EL (cell line): ENCODE measurements around the gene XIRP2.
"Not testable (repeated sequence)": the region's sequence is repeated elsewhere in the genome, so short reads cannot be mapped to it uniquely, and the experiment has no call there.

Experiments
- DNase-seq: peaks from one replicate; pipeline ENCODE4 v3.0.0-alpha.2; 2016

XIRP2 gene

DNA sequence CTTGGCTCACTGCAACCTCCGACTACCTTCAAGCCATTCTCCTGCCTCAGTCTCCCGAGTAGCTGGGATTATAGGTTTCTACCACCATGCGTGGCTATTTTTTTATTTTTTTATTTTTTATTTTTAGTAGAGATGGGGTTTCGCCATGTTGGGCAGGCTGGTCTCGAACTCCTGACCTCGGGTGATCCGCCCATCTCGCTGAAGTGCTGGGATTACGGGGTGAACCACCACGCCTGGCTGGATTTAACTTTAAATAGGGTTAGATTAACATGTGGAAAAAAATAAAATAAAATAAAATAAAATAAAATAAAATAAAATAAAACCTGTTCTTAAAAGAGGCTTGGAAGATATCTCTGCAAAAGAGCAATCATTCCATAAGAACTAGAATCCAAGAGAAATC, 170.9 kb downstream of the XIRP2 start:
- no peak for DNase-seq

DNA sequence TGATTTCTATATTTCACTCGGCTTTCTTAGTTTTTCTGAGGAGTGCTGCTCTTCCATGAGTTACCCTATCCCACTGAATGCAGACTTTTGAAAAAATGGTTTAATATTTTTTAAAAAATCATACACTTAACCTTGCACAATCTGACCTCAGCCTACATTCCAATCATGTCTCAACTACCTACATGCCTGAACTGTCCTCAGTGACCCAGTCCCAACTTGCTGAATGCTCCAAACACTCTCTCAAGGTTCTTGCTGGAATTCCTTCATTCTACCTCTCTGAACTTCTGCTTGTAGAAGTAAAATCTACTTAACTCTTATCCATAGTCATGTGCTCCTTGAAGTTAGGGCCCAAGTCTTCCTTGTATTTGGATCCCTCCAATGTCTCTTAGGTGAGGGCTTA, 181.6 kb downstream of the XIRP2 start:
- DNase-seq = no peak

DNA sequence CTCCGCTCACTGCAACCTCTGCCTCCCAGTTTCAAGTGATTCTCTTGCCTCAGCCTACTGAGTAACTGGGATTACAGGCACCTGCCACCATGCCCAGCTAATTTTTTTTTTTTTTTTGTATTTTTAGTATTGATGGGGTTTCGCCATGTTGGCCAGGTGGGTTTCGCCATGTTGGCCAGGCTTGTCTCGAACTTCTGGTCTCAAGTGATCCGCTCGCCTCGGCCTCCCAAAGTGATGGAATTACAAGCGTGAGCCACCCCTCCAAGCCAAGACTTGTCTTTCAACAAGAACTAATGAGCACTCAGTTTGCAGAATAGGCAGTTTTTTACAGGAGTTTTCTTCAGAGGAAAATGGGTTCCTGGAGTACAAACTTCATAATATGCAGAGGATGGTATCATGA, 187.4 kb downstream of the XIRP2 start:
- not testable (repeated sequence) for DNase-seq

DNA sequence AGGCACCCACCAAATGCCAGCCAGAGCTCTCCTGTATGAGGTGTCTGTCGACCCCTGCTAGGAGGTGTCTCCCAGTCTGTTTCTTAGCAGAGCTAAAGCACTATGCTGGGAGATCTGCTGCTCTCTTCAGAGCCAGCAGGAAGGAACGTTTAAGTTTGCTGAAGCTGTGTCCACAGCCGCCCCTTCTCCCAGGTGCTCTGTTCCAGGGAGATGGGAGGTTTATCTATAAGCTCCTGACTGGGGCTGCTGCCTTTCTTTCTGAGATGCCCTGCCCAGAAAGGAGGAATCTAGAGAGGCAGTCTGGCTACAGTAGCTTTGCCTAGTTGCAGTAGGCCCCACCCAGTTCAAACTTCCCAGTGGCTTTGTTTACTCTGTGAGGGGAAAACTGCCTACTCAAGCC, 210.7 kb downstream of the XIRP2 start:
- DNase-seq = not testable (repeated sequence)

DNA sequence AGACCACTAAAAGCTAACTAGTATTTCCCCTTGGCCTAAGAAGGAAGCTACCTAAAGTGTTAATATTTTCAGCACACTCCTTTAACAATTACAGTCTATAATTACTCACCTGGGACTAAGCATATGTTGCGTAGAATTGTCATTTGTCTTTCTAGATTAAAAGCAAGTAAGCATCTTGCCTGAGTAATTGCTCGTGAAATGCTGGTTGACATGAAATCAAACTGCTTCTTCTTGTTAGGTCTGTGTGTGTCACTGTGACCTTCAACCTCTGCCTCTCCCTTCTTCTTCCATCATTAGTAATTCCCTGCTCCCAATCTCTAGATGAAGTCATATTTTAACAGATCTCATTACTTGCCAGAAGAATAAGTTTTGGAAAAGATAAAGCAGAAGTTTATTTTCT, 212.2 kb downstream of the XIRP2 start:
- no peak for DNase-seq

DNA sequence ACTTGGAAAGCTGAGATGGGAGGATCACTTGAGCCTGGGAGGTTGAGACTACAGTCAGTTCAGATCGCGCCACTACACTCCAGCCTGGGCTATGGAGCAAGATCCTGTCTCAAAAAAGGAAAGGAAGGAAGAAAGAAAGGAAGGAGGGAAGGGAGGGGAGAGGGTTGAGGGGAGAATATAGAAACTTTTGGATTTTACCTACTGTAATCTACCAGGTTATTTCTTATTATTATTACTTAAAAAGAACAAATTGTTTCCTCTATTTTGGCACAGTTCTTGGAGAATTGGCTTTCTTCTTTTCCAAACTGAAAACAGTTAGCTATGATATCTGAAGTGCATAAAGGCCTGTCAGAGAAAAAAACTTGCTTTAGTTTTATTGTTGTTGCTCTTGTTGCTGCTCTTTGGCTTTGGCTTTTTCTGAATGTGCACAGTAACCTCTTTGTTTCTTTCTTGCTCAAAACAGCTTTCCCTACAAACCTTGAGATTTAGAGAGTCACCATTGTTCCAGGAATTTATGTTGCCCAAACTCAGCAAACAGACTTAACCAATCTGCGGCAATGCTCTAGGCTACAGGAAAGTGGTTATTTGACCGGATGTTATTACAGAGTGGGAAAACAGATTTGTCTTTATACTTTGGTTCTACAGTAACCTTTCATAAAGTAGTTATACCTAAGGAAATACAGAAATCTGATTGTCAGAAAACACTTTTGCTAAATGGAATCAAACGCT, 214.9 kb downstream of the XIRP2 start:
- no peak for DNase-seq

DNA sequence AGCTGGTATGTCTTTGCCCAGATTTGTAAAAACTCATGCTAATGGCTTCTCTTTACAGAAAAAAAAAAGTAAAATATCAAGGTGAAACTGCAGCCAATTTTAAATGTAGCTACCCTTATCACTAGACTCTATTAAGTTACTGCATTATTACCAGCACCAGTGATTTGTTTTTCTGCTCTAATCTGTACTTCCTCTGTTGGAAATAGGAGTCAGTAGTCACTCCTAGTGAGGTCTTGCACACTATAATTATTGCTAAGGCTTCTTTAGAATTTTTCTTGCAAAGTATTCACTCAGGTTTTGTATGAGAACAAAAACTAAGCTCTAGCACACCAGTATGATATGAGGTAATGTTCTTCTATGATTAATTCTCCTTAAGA, 215.5 kb downstream of the XIRP2 start:
- no peak for DNase-seq

DNA sequence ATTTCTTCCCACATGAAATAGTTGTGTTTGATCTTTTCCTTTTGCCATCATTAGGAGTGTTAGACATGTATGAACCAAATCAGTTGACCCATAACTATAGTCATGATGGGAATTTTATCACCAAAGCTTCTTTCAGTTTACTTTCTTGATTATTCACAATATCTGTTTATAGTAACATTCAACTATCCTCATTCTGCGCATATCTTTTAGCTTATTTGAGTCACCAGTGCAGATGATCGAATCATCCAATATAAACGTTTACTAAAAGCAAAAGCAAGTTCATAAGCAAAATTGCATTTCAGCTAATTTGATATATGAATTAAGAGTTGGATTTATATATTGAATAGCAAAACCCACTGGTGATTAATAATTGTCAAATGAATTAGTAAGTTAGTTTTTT, 216.4 kb downstream of the XIRP2 start:
- DNase-seq = no peak

DNA sequence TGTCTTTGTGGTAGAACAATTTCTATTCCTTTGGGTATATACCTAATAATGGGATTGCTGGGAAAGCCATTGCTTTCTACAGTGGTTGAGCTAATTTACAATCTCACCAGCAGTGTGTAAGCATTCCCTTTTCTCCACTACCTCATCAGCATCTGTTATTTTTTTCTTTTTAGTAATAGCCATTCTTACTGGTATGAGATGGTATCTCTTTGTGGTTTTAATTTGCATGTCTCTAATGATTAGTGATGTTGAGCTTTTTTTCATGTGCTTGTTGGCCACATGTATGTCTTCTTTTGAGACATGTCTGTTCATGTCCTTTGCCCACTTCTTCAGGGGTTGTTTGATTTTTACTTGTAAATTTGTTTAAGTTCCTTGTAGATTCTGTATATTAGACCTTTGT, 221.4 kb downstream of the XIRP2 start:
- DNase-seq = not testable (repeated sequence)

DNA sequence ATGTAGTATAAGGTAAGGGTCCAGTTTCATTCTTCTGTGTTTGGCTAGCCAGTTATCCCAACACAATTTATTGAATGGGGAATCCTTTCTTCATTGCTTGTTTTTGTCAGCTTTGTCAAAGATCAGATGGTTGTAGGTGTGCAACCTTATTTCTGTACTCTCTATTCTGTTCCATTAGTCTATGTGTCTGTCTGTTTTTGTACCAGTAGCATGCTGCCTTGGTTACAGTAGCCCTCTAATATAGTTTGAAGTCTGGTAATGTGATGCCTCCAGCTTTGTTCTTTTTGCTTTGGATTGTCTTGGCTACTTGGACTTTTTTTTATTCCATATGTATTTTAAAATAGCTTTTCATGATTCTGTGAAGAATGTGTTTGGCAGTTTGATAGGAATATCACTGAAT, 222.1 kb downstream of the XIRP2 start:
- DNase-seq = no peak

DNA sequence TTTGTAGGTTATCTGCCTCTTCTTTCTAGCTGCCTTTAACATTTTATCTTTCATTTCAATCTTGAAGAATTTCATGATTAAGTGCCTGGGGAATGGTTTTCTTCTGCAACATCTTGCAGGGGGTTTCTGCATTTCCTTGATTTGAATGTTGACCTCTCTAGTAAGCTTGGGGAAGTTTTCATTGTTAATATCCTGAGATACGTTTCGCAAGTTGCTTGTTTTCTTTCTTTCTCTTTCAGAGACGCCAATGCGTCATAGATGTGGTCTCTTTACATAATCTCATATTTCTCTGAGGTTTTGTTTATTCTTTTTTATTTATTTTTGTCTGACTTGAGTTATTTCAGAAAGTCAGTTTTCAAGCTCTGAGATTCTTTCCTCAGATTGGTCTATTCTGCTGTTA, 225.7 kb downstream of the XIRP2 start:
- no peak for DNase-seq

DNA sequence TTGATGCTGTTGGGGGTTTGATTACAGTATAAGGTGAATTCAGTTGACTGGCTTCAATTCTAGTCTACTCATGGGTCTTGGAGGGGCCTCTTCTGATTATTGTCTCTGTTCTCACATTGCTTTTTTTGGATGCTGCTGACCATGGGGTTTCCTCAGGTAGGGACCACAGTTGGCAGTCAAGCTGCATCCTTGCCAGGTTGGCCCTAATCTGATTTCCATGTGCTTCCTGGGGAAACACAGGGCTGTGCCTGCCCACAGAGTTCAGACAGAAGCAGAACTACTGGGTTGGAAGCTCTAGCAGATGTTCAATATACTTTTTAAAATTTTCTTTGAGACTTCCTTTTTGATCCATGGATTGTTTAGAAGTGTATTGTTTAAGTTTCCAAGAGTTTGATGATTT, 227.3 kb downstream of the XIRP2 start:
- DNase-seq = no peak

DNA sequence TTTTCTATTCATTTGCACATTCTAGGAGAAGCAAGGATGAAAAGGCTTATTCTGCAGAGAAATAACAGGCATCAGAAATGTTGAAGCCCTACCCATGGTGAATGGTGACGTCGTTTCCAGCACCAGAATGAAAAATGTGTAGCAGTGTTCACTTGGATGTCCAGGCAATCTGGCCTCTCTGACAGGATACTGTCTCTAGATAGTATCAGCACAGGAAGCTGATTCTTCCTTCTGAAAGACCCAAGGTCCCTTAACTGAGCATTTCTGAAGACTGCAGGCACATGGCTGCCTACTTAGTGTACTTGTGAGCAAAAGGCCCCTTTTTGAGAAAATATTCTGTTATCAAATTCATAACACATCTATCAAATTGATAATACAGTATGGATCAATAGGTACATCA, 234.1 kb downstream of the XIRP2 start:
- DNase-seq = no peak

DNA sequence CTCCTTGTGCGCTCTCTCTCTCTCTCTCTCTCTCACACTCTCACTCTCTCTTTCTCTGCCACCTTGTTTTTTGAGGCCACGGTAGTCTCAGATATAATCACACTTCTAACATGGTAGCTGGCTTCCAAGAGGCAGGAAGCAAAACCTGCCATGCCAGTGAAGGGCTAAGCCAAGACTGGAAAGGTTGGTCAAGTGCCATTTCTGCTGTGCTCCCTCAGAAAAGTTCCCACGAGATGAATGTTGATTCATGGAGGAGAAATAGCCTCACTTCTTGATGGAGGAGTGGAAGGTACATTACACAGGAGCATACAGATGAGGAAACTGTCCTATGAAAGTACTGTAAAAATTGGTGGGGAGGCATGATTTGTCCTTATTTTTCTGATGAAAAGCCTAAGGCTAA, 237.9 kb downstream of the XIRP2 start:
- no peak for DNase-seq

DNA sequence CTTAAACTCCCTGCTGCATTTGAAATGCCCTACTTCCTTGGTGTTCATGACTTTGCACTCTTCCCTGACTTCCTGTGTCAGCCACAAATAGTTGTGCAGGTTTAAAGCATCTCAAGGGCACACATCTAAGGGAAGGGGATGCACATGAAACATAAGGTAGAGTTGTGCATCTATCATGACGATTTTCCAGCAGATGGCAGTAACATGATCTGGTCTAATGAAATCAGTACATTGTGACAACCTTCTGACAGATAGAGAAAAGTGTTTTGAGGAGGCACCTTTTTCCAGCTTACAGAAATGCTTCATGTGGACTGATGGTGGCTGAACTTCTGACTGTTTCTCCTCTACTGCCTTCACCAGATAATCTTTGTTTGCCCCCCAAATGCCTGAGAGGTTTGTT, 238.9 kb downstream of the XIRP2 start:
- DNase-seq = peak; percentile 42

DNA sequence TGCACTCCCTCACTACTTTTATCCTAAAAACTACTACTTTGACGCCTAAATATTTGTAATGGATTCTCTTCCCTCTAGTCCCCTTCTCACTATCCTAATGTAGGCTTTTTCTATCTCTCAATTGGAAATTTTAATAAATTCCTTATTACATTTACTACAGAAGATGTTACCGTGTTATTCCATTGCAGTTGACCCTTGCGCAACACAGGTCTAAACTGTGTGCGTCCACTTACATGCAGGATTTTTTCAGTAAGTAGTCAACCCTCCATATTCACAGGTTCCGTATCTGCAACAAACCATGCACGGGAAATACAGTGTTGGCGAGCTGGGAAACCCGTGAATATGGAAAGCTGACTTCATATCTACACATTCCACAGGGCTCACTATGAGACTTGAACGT, 239.8 kb downstream of the XIRP2 start:
- DNase-seq = no peak

DNA sequence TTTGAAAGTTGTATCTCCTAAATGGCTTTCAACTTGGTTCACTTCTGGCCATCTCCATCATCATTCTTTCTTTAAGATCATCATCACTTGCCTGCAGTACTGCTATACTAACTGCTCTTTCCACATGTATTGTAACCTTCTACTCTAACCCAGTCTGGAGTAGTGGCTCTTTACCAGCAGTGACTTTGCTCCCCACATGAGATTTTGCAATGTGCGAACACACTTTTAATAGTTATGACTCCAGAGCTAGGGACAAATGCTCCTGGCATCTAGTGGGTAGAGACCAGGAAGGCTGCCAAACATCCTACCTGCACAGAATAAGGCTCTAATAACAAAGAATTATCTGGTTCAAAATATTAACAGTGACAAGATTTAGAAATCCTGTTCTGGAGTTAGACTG, 243.8 kb downstream of the XIRP2 start:
- DNase-seq = no peak

DNA sequence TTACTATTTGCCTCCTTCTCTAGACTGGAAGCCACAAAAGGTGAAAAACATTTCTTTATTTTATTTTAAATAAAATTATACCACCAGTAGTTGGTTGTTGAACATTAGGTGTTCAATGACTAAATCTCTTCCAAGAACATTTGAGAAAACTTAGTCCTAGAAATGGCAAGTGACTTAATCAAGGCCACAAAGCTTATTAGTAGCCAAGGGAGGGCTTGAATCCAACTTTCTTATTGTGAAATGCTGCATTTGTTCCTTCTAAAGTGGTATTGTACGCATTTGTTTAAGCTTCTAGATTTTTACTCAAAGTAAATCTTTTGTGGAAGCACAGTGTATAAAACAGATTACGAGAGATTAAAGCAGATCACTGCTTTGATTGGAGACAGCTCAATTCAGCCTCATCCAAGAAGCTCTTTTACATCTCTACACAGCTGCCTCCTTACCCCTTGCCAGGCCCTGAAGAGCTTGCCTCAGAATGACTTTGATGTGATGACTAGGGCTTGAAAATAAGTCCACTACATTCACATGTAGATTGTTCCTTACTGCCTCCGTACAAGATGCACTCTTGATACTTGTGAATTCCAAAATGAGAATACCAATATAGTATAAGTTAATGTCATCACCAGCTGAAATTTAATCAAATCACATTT, 244.8 kb downstream of the XIRP2 start:
- DNase-seq = no peak

DNA sequence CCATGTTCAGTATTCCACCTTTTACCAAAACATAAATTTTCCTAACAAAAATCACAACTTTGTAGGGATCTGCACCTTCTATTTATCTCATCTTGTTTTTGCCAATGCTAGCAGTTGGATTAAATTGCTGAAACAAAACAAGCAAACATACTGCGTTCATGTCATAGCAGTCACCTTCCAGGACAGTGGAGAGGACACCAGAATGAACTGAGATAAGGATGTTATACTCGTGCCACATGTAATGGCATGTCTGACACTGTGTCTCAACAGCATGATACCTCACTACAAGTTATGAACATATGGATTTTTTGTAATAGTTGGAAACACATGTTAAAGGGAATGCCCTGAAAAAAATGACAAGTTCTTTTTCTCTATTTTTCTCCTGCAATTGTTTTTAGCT, 245.3 kb downstream of the XIRP2 start:
- DNase-seq = no peak

DNA sequence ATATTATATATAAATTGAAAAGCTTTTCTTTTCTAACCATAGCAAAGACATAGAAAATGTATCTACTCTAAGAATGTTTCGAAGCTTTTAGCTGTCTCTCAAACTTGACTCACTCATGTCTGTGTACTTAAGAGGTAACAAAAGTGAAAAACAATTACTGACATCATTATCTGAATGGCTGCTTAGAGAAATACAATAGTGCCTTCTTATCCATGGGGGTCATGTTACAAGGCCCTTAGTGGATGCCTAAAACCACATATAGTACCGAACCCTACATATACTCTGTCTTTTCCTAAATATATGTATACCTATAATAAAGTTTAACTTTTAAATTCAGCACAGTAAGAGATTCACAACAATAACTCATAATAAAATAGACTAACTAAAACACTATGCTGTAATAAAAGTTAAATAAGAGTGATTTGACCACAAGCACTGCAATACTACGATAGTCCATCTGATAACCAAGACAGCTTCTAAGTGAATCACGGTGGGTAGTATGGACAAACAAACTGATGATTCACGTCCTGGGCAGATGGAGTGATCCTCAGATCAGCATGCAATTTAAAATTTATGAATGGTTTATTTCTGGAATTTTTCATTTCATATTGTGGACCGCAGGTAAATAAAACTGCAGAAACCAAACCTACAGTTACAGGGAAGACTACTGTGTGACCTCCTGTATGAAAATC, 246.2 kb downstream of the XIRP2 start:
- peak; percentile 83 for DNase-seq

DNA sequence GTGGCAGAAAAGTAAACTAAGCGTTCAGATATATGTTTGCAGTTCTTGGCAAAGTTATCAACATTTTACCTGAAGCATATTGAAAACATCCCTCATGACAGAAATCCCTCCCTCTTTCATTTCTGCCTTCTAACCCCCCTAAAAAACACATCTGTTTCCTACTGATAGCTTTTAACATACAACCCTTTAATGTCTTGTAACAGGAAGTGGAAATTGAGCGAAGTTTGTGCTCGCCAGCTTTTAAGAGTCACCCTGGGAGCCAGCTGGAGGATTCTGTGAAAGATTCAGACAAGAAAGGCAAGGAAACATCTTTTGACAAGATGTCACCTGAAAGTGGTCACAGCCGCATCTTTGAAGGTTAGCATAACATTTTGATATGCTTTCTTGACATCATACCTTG, 247.4 kb downstream of the XIRP2 start:
- DNase-seq = no peak

DNA sequence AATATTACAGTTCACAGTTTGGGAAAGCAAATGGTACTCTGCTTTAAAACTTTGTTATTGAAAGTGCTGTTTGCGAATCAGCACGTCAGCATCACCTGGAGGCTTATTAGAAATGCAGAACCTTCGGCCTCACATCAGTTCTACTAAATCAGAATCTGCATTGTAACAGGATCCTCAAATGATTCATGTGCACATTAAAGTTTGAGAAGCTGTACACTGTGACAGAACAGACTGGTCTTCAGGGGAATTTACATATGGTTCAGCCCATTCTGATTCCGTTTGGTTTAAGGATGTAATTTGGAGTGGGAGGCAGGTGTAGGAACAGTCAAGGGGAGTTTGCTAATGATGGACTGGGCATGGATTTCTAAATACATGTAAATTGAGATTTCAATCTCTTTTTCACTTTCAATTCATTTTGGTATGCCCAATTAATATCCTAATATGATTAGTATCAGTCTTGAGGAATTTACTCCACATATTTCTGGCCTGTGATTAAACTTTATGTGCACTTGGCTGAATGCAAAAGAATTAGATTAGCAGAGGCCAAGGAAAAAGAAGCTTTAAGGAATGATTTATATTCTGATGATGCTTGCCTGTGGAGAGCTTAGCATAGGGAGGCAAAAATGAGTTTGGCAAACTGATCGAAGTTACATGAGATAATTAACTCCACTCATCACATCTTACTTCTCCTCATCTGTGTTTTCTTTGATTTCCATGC, 248.8 kb downstream of the XIRP2 start:
- no peak for DNase-seq

DNA sequence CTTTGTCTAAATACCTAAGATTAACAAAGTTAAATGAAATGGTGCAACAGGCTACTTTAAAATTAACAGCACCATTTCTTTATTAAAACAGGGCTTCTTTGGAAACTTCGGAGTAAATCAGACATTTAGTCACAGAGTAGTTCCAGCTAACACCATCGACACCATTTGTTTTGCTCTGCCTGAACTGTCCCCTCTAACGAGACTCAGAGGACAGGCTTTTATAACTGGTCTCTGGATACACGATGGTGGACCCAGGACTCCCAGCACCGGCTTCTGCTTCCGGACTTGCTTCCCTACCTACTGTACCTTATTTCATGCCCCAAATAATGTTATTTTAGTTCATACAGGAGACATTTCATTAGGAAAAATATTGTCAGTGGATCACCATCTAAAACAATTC, 252.1 kb downstream of the XIRP2 start:
- no peak for DNase-seq

DNA sequence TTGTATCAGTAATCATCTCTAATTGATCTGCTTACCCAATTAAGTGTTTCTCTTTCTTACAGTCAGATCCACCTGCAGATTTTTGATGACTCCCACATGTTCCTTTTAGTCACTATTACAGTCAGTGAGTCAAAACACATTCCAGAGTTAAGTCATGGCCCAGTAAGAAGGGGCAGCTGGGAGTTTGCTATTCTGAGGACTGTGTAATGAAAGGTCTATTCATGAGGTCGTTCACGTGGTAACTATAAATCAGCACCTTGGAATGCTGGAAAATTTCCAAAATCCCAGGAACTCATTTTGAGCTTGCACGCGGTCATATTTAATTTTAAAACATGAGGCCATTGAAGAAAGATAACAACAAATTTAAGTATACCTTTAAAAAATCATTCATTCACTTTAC, 252.5 kb downstream of the XIRP2 start:
- DNase-seq = peak; percentile 98
